Heart left ventricle (tissue), 13 donors: ENCODE data around the gene ZBTB25.

Source experiments
- CTCF ChIP-seq, 12 donors: fragments of 200-600 bp; sonication (generic) in 4 of 12; IDR thresholded peaks; one replicate each; pipeline versions ENCODE4 v1.5.0 to v1.8.0; 2018 to 2022; ENCODE audit warnings: antibody characterized with exemption in 12 of 12, mild to moderate bottlenecking in 5 of 12
- POLR2A ChIP-seq, 2 donors: fragments of 450-650 bp; IDR thresholded peaks; one replicate each; pipeline ENCODE4 v1.6.1; 2017; ENCODE audit warnings: antibody characterized with exemption in 2 of 2, mild to moderate bottlenecking in 2 of 2, moderate library complexity in 2 of 2
- donor health status: ischemic (EF 13 %, LVEDD 7.1; RV severe dilation, severe dysfunction).
- donor health status: DM: no; HTN: yes; CAD: no.
- donor health status: DM: no; HTN: no; CAD: no.
- donor health status: ischemic (EF 25% LVEDD 6.9; RV normal size, moderate dysfunction).
- donor health status: ischemic (EF 25% LVEDD 5.7; RV mildly dilated, moderate dysfunction).
- donor health status: ischemic (EF 35%, LVEDD 5.7; RV mildly dilated, moderate dysfunction).
- donor health status: nonischemic (EF 11% LVEDD 7.7; RV severe dilation, severe dysfunction).
- donor health status: DM: yes; HTN: yes; CAD: no.
- donor health status: PGD.
- donor health status: ischemic (EF 29% LVEDD 5.4; RV normal size, mild dysfunction).
- donor health status: nonischemic (EF 23%, LVEDD 6.1; RV moderate dilation, normal function).

GRCh38 chr14:64465191-64465822 is 38.3 kb downstream of the ZBTB25 start, which contains the start of gene AKAP5:
- TF ChIP-seq CTCF (IDR thresholded peaks at IDR 0.05) (no peak), POLR2A (IDR thresholded peaks at IDR 0.05) (no peak)
